Keratinocyte (primary cell): ENCODE results near the gene ZNF207. TPM values are rescaled to one million over a fixed set of nuclear protein-coding genes. Genes with fewer than 3 reads are reported as not detected.

ENCODE experiments used
- DNase-seq: peaks from one replicate; pipeline ENCODE4 v3.0.0-alpha.2; 2011; ENCODE audit warnings: low read depth, missing footprints, low spot score
- FAIRE-seq: peaks from 2 replicates; lab custom pipeline; 2011; peaks lifted over from hg19 to GRCh38; lab: Jason Lieb, UNC
- H2AFZ ChIP-seq: 2 replicates; pipeline ENCODE4 v1.6.0; 2012; ENCODE audit warnings: low read length, control low read depth, inconsistent platforms; ENCODE audit not compliant: control insufficient read depth
- H3K27ac ChIP-seq: 2 replicates; pipeline ENCODE4 v1.5.1; 2011; ENCODE audit warnings: low read length; ENCODE audit not compliant: control insufficient read depth, insufficient read depth
- H3K27me3 ChIP-seq: 3 replicates; pipeline ENCODE4 v1.6.0; 2011; ENCODE audit warnings: low read length; ENCODE audit not compliant: control insufficient read depth, insufficient read depth; ENCODE audit errors: extremely low read depth
- H3K36me3 ChIP-seq, 2 experiments: 2 replicates in 1 of 2; 3 replicates in 1 of 2; pipeline ENCODE4 v1.5.1; 2011; ENCODE audit warnings: low read length in 2 of 2, mild to moderate bottlenecking in 1 of 2; ENCODE audit not compliant: control insufficient read depth in 2 of 2, insufficient read depth in 2 of 2; ENCODE audit errors: extremely low read depth in 1 of 2
- H3K4me1 ChIP-seq: 3 replicates; pipeline ENCODE4 v1.5.1; 2011; ENCODE audit warnings: low read length; ENCODE audit not compliant: control insufficient read depth, insufficient read depth; ENCODE audit errors: extremely low read depth
- H3K4me2 ChIP-seq: 3 replicates; pipeline ENCODE4 v1.6.0; 2011; ENCODE audit warnings: low read depth, low read length; ENCODE audit not compliant: control insufficient read depth, insufficient read depth; ENCODE audit errors: extremely low read depth
- H3K4me3 ChIP-seq, 3 experiments: fragments of 200-600 bp in 1 of 3; sonication (generic) in 1 of 3; 2 replicates in 2 of 3; 3 replicates in 1 of 3; pipeline ENCODE4 v1.5.1; 2011 to 2016; ENCODE audit warnings: low read length in 3 of 3, mild to moderate bottlenecking in 3 of 3, control low read depth in 2 of 3, inconsistent platforms in 1 of 3, low read depth in 1 of 3, mixed read lengths in 1 of 3, mixed run types in 1 of 3, moderate library complexity in 1 of 3; ENCODE audit not compliant: control insufficient read depth in 2 of 3, insufficient read depth in 2 of 3; ENCODE audit errors: extremely low read depth in 1 of 3
- H3K79me2 ChIP-seq: 2 replicates; pipeline ENCODE4 v1.6.0; 2012; ENCODE audit warnings: low read length; ENCODE audit not compliant: control insufficient read depth, insufficient read depth
- H3K9ac ChIP-seq: 3 replicates; pipeline ENCODE4 v1.6.0; 2011; ENCODE audit warnings: low read length; ENCODE audit not compliant: control insufficient read depth, insufficient read depth; ENCODE audit errors: extremely low read depth
- H3K9me1 ChIP-seq: 3 replicates; pipeline ENCODE4 v1.6.0; 2011; ENCODE audit warnings: low read length; ENCODE audit not compliant: control insufficient read depth, insufficient read depth; ENCODE audit errors: extremely low read depth
- H3K9me3 ChIP-seq: 2 replicates; pipeline ENCODE4 v1.5.1; 2012; ENCODE audit warnings: low read depth, low read length; ENCODE audit not compliant: control insufficient read depth
- H4K20me1 ChIP-seq: 3 replicates; pipeline ENCODE4 v1.6.0; 2011; ENCODE audit warnings: low read length; ENCODE audit not compliant: control insufficient read depth, insufficient read depth; ENCODE audit errors: extremely low read depth
- CTCF ChIP-seq, 3 experiments: IDR thresholded peaks in 1 of 3; conservative IDR thresholded peaks in 1 of 3; optimal IDR thresholded peaks in 1 of 3; 2 replicates in 2 of 3; 3 replicates in 1 of 3; pipeline versions ENCODE3 to v1.5.1; 2011; ENCODE audit warnings: low read length in 3 of 3, mild to moderate bottlenecking in 3 of 3, moderate library complexity in 2 of 3, control low read depth in 1 of 3, inconsistent platforms in 1 of 3; ENCODE audit not compliant: insufficient read depth in 2 of 3; ENCODE audit errors: extremely low read depth in 1 of 3
- EZH2 ChIP-seq: IDR thresholded peaks from one replicate; pipeline ENCODE4 v1.6.1; 2012; ENCODE audit warnings: inconsistent platforms, mild to moderate bottlenecking, low read length, moderate library complexity
- dilution Hi-C: fragments of 300-500 bp; cut with MboI; formaldehyde crosslinking; loops from one replicate; pipeline ENCODE4 v1.7.0; 2020; ENCODE audit warnings: low sequenced_read_pairs; ENCODE audit not compliant: extremely low pct_ligation_motif_present
- polyA plus RNA-seq, 5 experiments: library from polyadenylated mRNA; depleted of rRNA in 3 of 5; stranded (reverse) in 3 of 5; stranded (forward) in 1 of 5; unstranded in 1 of 5; fragments of >200 nt; gene quantifications; 1 replicate in 1 of 5; 2 replicates in 3 of 5; 3 replicates in 1 of 5; pipeline versions ENCODE4 v1.2.1 to v1.2.3, GENCODE V29; 2011 to 2012; ENCODE audit warnings: missing spikeins in 2 of 5, low read depth in 1 of 5, low replicate concordance in 1 of 5

Gene ZNF207
- polyA plus RNA-seq, 1 donor (not counting 4 experiments of a cell fraction or from before 2014, with no cell fraction given) = 172 TPM

- Histone ChIP-seq H4K20me1 (no peaks in the 10 kb centered on the region), H2AFZ (no peak overlapping the region), H3K36me3 (peaks cover 10 to 14% of the 10 kb centered on the region in 2 experiments), H3K9me3 (no peaks in the 10 kb centered on the region), H3K9me1 (no peaks in the 10 kb centered on the region), H3K9ac (no peak overlapping the region), H3K27me3 (no peaks in the 10 kb centered on the region), H3K4me1 (peaks cover 14% of the 10 kb centered on the region), H3K27ac (no peak overlapping the region), H3K4me2 (no peak overlapping the region), H3K4me3 (no peak overlapping the region), H3K79me2 (no peaks in the 10 kb centered on the region)
- dilution Hi-C loops = no loop called here
- FAIRE-seq = peak; percentile 74
- no peak for TF ChIP-seq EZH2
- TF ChIP-seq CTCF (optimal IDR thresholded peaks at IDR 0.05 in 1 of 3, IDR thresholded peaks at IDR 0.05 in 1 of 3, conservative IDR thresholded peaks at IDR 0.05 in 1 of 3; ENCODE audit: extremely low read depth in 1 of 3, insufficient read depth in 2 of 3, low read length in 3 of 3) = no peak
- no peak for DNase-seq
Observed at GRCh38 chr17:32335687-32336086, 14.3 kb upstream of the ZNF207 start.

GRCh38 chr17:32341141-32341856 is 8.7 kb upstream of the ZNF207 start:
- H3K4me1 ChIP-seq = peaks cover 21% of the 10 kb centered on the region
- TF ChIP-seq CTCF (optimal IDR thresholded peaks at IDR 0.05 in 1 of 3, IDR thresholded peaks at IDR 0.05 in 1 of 3, conservative IDR thresholded peaks at IDR 0.05 in 1 of 3; ENCODE audit: extremely low read depth in 1 of 3, insufficient read depth in 2 of 3, low read length in 3 of 3) (peak; percentile 27 to 37 (median 28)), EZH2 (no peak)
- H3K27me3 ChIP-seq = no peaks in the 10 kb centered on the region
- DNase-seq (no peak), FAIRE-seq (no peak)
- H3K9me1 ChIP-seq = no peaks in the 10 kb centered on the region
- peak overlapping the region; percentile 66 to 92 (median 87) for H3K4me3 ChIP-seq
- H2AFZ ChIP-seq = peak overlapping the region; percentile 96
- peaks cover 4 to 9% of the 10 kb centered on the region in 2 experiments for H3K36me3 ChIP-seq
- H3K79me2 ChIP-seq = peaks cover 6% of the 10 kb centered on the region
- peak overlapping the region; percentile 100 for H3K4me2 ChIP-seq
- H3K9me3 ChIP-seq = no peaks in the 10 kb centered on the region
- H3K9ac ChIP-seq = peak overlapping the region; percentile 93
- H4K20me1 ChIP-seq = no peaks in the 10 kb centered on the region
- peak overlapping the region; percentile 80 for H3K27ac ChIP-seq
- dilution Hi-C loops = no loop called here
